K562 (cell line): ENCODE results near the gene RAB5B. TPM values are rescaled to one million over a fixed set of nuclear protein-coding genes. Genes with fewer than 3 reads are reported as not detected.

Experiments used
- GTF2F1 ChIP-seq: IDR thresholded peaks from 2 replicates; pipeline ENCODE4 v1.6.1; 2011; ENCODE audit warnings: low read depth, low read length, improper control_type of control experiment
- NCOR1 ChIP-seq: fragments of 450-650 bp; IDR thresholded peaks from 2 replicates; pipeline ENCODE4 v1.6.1; 2016; ENCODE audit warnings: mild to moderate bottlenecking, moderate library complexity
- NFE2 ChIP-seq: IDR thresholded peaks from 2 replicates; pipeline ENCODE4 v1.6.1; 2014; ENCODE audit warnings: antibody characterized with exemption, low read depth
- RBM15 ChIP-seq: fragments of 200-400 bp; formaldehyde crosslinking; IDR thresholded peaks from 2 replicates; pipeline ENCODE4 v1.6.1; 2018; ENCODE audit warnings: mild to moderate bottlenecking, low read length, moderate library complexity; ENCODE audit not compliant: insufficient read depth
- RCOR1 ChIP-seq, 2 experiments: IDR thresholded peaks; 2 replicates each; pipeline ENCODE4 v1.6.1; 2012; ENCODE audit warnings: low read depth in 2 of 2, low read length in 2 of 2, borderline replicate concordance in 1 of 2, improper control_type of control experiment in 1 of 2
- THRA ChIP-seq: fragments of 450-650 bp; IDR thresholded peaks from 2 replicates; pipeline ENCODE4 v1.6.1; 2017; ENCODE audit warnings: mild to moderate bottlenecking, moderate library complexity
- ZBTB40 ChIP-seq, 2 experiments: fragments of 450-650 bp in 1 of 2; sonication (generic) in 1 of 2; formaldehyde crosslinking in 1 of 2; IDR thresholded peaks; 2 replicates each; pipeline versions ENCODE4 v1.7.1 to v1.9.0; 2016 to 2022; ENCODE audit warnings: inconsistent platforms in 1 of 2, mild to moderate bottlenecking in 1 of 2, missing genetic modification reagents in 1 of 2
- ZNF124 ChIP-seq: sonication (generic); formaldehyde crosslinking; IDR thresholded peaks from 2 replicates; pipeline ENCODE4 v1.8.1; 2022; ENCODE audit warnings: missing genetic modification reagents
- ZNF165 ChIP-seq: fragments of 250-450 bp; sonication (Bioruptor Pico); IDR thresholded peaks from 2 replicates; pipeline ENCODE4 v1.4.0; 2020; ENCODE audit warnings: borderline replicate concordance
- ZNF395 ChIP-seq: fragments of 200-800 bp; sonication (Bioruptor generic); IDR thresholded peaks from 2 replicates; pipeline ENCODE4 v1.6.1; 2017; ENCODE audit warnings: missing genetic modification characterization, missing compliant biosample characterization
- ZNF695 ChIP-seq: fragments of 450-650 bp; formaldehyde crosslinking; IDR thresholded peaks from 2 replicates; pipeline ENCODE4 v1.4.0; 2020; ENCODE audit warnings: mild to moderate bottlenecking, moderate library complexity
- polyA plus RNA-seq, 8 experiments: library from polyadenylated mRNA; depleted of rRNA in 4 of 8; stranded (reverse) in 5 of 8; unstranded in 3 of 8; fragments of >200 nt; fragmentation: Nextera tagmentation in 2 of 8; fragmentation: Illumina TruSeq in 1 of 8; extraction: Ambion mirVana in 2 of 8; extraction: Trizol in 1 of 8; gene quantifications; 2 replicates each; pipeline versions ENCODE4 v1.2.1 to v1.2.3, GENCODE V29; 2011 to 2014; ENCODE audit warnings: inconsistent platforms in 1 of 8, missing spikeins in 1 of 8
- total RNA-seq, 7 experiments: library from RNA; depleted of rRNA in 6 of 7; stranded (reverse); fragments of >200 nt in 6 of 7; fragmentation: Illumina TruSeq in 2 of 7; extraction: Trizol in 2 of 7; gene quantifications; 2 replicates each; pipeline versions ENCODE4 v1.2.1 to v1.2.3, GENCODE V29; 2011 to 2021; ENCODE audit warnings: low replicate concordance in 1 of 7
- TF ChIP-seq, protein P1 (sequence below): IDR thresholded peaks from 2 replicates; pipeline ENCODE4 v1.6.1; 2016; ENCODE audit warnings: missing genetic modification characterization, missing compliant biosample characterization

RAB5B gene
- total and polyA plus RNA-seq, 9 of the 15 experiments (the other 6 are each of a cell fraction or from before 2014, with no cell fraction given) = 6.8 to 73.8 (median 25.2) TPM

- TF ChIP-seq ZNF395 (CRISPR knock-in tag) (no peak), ZBTB40 (IDR thresholded peaks at IDR 0.05) (0 out of 2 replicates have a peak, but pooled peaks have one; percentile 48), ZBTB40 (CRISPR knock-in tag; IDR thresholded peaks at IDR 0.05) (no peak), ZNF124 (CRISPR knock-in tag) (no peak), ZNF695 (CRISPR knock-in tag) (no peak), NFE2 (no peak), RBM15 (no peak), RCOR1 (IDR thresholded peaks at IDR 0.05; ENCODE audit: borderline replicate concordance in 1 of 2, low read depth in 2 of 2, low read length in 2 of 2) (0 out of 4 replicates have a peak, but pooled peaks of 1 of the 2 experiments have one; percentile 7), NCOR1 (no peak; the same call in 1 of the 2 replicates), ZNF165 (CRISPR knock-in tag) (no peak), THRA (no peak), GTF2F1 (peak; percentile 27; the same call in 1 of the 2 replicates)
- TF ChIP-seq, protein P1, sequence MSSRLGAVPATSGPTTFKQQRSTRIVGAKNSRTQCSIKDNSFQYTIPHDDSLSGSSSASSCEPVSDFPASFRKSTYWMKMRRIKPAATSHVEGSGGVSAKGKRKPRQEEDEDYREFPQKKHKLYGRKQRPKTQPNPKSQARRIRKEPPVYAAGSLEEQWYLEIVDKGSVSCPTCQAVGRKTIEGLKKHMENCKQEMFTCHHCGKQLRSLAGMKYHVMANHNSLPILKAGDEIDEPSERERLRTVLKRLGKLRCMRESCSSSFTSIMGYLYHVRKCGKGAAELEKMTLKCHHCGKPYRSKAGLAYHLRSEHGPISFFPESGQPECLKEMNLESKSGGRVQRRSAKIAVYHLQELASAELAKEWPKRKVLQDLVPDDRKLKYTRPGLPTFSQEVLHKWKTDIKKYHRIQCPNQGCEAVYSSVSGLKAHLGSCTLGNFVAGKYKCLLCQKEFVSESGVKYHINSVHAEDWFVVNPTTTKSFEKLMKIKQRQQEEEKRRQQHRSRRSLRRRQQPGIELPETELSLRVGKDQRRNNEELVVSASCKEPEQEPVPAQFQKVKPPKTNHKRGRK (tag) = no peak
Observed at GRCh38 chr12:55996715-55997534, 23.0 kb downstream of the RAB5B start, which contains the start of gene SUOX (continued).
